T-helper 2 cell (primary cell): ENCODE results near the gene PMAIP1.
"Not testable (repeated sequence)": the region's sequence is repeated elsewhere in the genome, so short reads cannot be mapped to it uniquely, and the experiment has no call there.

Experiments used
- DNase-seq, 5 experiments: peaks; one replicate each; pipeline versions ENCODE4 v3.0.0 to v3.0.0-alpha.2; 2012 to 2022

The PMAIP1 gene

GRCh38 chr18:59885579-59886163 is 14.1 kb upstream of the PMAIP1 start:
- peak in 1 of 5 experiments; percentile 87 for DNase-seq

DNA sequence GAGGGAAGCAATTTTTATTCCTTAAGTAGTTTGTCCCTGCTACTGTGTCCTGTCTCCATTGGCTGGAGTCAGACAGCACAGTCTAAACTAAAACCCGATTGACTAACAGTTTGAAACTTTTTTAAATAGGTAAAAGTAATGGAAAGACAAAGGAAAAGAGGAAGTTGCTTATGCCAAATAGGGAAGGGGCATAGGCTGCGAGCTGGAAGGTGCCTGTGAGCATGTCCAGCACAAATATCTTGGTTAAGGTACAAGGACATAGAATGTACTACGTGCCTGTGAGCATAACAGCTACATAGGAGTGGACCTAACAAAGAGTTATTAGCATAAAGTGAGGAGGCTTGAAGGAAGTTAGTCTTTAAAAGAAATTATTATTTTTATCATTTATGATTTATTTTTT is 13.4 kb upstream of the PMAIP1 start:
- DNase-seq = not testable (repeated sequence)

DNA sequence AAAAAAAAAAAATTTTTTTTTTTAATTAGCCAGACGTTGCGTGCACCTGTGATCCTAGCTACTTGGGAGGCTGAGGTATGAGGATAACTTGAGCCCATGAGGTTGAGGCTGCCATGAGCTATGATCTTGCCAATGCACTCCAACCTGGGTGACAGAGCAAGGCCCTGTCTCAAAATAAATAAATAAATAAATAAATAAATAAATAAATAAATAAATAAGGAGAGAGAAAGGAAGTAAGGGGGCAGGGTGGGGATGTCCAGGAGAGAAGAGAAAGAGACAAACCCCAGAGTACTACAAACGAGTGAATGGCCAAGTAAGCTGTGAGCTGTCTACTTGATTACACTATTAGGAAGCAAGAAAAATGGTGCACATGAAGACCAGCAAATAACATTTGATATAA is 7.7 kb upstream of the PMAIP1 start:
- DNase-seq = no peak

DNA sequence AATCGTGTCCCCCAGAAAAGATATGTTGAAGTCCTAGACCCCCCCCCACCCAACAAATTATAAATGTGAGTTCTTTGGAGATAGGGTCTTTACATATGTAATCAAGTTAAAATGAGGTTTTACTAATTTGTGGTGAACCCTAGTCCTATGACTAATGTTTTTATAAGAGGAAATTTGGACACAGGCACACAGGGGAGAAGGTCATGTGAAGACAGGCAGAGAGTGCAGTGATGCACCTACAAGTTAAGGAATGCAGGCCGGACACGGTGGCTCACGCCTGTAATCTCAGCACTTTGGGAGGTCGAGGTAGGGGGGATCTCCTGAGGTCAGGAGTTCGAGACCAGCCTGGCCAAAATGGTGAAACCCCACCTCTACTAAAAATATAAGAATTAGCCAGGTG is 5.8 kb upstream of the PMAIP1 start:
- DNase-seq = no peak

GRCh38 chr18:59897321-59897954 is 2.4 kb upstream of the PMAIP1 start:
- DNase-seq = no peak

DNA sequence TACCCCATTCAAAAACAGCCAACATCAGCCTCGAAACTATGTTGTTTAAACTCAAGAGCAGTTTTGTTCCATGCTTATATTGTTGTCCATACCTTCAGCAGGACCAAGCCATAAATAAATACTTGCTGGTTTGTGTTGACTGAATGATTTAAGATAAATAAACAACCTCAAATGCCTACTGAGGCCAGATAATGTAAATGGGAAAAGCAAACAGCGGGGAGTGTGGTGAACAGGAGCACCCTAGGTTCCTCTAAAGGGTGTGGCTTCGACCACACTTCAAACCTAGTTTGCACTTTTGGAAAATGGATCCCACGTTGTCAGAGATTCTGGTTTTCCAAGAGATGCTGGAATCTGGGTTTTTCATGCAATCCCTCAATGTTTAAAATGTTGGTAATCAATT is 1.7 kb upstream of the PMAIP1 start:
- DNase-seq = no peak

DNA sequence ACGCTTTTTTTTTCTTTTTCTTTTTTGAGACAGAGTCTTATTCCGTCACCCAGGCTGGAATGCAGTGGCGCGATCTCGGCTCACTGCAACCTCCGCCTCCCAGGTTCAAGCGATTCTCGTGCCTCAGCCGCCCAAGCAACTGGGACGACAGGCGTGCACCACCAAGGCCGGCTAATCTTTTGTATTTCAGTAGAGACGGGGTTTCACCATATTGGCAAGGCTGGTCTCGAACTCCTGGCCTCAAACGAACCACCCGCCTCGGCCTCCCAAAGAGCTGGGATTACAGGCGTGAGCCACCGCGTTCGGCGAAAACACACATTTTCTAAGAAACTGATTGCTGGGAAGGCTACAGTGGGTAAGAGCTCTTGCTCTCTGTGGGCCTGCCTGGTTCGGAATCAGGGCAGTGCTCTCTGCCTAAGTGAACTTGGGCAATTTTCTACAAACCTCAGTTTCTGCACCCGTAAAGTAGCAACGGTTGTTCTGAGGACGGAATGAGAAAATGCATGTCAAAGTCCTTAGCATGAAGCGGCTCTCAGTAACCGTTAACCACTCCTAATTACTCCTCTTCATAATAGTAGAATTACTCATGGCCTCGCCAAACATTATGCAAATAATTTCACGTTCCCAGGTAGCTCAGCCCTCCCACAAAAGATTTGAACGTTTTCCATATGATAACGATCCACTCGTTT is 1.0 kb upstream of the PMAIP1 start:
- DNase-seq = peak in 1 of 5 experiments; percentile 41

- DNase-seq = peak; percentile 20 to 93 (median 51)
These were observed 679 bp downstream of the PMAIP1 start for GRCh38 chr18:59900222-59901128.

GRCh38 chr18:59902131-59902992 is 2.6 kb downstream of the PMAIP1 start:
- peak in 2 of 5 experiments; percentile 57 to 67 for DNase-seq

DNA sequence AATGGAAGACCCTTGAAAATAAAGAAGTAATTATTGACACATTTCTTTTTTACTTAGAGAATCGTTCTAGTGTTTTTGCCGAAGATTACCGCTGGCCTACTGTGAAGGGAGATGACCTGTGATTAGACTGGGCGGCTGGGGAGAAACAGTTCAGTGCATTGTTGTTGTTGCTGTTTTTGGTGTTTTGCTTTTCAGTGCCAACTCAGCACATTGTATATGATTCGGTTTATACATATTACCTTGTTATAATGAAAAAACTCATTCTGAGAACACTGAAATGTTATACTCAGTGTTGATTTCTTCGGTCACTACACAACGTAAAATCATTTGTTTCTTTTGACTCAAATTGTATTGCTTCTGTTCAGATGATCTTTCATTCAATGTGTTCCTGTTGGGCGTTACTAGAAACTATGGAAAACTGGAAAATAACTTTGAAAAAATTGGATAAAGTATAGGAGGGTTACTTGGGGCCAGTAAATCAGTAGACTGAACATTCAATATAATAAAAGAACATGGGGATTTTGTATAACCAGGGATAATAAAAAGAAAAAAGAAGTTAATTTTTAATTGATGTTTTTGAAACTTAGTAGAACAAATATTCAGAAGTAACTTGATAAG is 3.3 kb downstream of the PMAIP1 start:
- DNase-seq = no peak

DNA sequence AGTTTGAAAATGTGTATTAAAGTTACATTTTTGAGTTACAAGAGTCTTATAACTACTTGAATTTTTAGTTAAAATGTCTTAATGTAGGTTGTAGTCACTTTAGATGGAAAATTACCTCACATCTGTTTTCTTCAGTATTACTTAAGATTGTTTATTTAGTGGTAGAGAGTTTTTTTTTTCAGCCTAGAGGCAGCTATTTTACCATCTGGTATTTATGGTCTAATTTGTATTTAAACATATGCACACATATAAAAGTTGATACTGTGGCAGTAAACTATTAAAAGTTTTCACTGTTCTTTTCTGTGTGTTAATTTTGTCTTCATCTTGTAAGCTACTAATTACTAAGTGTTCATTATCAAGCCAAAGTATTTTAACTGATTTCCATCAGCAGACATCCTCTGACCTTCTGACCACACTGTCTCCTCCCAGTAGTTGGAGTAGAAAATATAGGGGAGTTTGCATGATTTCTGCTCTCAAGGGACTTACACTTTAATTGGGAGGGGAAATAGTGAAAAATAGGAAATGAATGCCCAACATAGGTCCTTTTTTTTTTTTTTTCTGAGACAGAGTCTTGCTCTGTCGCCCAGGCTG is 4.3 kb downstream of the PMAIP1 start:
- DNase-seq = no peak

DNA sequence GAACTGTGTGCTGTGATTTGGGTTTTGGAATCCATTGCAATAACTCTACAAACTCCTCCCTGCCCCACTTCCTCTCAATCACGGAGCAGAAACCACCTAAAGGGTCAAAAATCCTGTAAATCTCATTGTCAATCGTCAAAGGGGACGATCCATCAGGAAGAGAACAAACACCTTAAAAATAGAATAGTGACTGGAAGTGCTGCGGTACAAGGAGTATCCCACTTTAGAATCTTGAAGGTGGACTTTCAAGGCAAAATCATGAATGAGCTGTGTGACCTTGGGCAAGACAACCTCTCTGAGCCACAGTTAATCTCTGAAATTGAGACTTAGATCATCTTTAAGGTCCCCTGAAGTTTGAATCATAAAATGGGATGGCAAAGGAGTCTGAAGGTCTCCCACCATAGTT is 5.9 kb downstream of the PMAIP1 start:
- DNase-seq = no peak

GRCh38 chr18:59906203-59906602 is 6.4 kb downstream of the PMAIP1 start:
- DNase-seq = no peak

DNA sequence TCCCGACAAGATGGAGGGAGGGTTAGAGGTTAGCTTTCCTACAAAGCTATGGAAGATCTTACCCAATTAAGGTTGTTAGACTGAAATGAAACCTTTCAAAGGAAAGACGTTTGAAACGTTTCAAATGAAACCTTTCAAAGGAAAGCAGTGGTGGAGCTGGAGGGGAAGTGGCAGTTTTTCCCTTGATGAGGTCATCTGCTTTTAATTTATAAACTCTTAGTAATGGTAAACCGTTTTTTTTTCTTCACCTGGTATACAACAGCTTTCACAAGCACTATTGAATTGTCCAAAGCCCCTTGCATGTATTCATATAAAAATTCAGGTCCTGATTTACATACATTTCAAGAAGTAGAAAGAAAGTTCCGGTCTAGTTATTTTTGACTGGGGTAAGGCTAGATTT is 7.4 kb downstream of the PMAIP1 start:
- peak in 1 of 5 experiments; percentile 52 for DNase-seq

GRCh38 chr18:59907660-59908059 is 7.9 kb downstream of the PMAIP1 start:
- no peak for DNase-seq

DNA sequence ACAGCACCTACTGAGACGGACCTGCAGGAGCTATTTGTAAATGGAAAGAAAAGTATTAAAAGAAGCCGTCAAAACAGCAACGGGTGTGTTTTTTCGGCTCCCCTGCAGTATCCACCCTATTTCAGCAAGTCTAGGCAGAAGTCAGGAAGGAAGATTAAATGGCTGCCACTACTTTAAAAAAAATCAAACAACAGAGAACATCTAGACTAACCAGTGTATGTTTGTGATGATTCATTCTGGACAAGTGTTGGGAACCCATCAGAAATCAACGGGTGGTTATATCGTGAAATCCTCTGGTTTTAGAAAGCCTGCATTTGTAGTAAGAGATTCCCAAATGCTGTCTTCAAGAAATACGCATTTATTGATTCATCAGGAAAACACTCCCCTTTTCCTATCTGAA is 9.0 kb downstream of the PMAIP1 start:
- no peak for DNase-seq

DNA sequence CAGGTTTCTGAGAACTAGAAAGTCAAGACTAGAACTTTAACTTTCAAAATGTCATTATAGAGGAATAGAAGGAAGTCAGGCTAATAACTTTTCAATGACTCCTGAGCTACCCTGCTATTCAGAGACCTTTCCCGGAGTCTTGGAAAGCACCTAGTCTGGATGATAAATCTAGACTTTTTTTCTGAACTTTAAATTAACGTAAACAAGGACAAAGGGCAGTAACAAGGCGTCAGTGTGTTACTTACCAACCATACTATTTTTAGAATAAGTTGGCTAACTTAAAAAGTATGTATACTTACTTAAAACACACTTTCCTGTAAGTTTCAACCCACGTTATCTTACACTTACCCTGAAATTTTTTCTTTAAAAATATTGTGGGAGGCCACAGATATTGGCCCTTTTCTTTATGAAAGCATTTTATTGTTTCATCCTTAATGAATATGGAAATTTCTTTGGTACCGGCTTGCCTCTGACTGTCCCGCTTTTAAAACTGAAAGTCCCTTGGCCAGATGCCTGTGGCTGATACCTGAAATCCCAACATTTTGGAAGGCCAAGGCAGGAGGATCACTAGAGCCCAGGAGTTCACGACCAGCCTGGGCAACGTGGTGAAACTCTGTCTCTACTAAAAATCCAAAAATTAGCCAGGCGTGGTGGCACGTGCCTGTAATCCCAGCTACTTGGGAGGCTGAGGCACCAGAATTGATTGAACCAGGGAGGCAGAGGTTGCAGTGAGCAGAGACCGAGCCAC is 9.7 kb downstream of the PMAIP1 start:
- no peak for DNase-seq

DNA sequence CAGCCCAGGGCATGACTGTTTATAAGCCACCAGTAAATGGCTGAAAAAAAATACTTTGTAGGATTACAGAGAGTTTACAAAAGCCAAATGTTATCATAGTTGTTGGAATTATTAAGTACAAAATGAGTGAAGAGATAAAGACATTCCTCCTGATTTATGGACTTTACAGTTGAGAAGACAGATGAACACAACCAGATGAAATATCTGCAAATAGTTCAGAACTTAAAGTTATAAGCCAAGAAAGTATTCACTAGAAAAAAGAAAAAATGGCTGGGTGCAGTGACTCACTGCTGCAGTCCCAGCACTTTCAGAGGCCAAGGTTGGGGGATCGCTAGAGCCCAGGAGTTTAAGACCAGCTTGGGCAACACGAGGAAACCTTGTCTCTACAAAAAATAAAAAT is 11.2 kb downstream of the PMAIP1 start:
- no peak for DNase-seq

DNA sequence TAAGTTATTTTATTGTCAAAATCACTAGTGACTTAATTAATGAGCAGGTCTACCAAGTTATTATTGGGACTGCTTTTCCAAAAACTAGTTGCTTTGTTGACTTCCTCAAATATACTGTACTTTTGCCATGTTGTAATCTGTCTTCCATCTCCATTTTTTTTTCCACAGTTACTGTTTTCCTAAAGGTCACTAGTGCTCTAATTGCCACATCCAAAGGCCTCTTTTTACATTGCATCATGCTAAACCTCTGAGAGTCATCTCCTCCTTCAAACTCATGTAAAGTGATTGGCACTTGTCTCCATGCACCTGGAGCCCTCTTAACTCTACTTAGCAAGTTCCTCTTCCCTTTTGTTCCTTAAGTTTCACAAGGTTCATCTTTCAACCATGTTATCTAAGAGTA is 11.8 kb downstream of the PMAIP1 start:
- no peak for DNase-seq

GRCh38 chr18:59912007-59912550 is 12.3 kb downstream of the PMAIP1 start:
- DNase-seq = no peak
